Measurements from ENCODE around the gene ITIH1. TPM values are rescaled to one million over a fixed set of nuclear protein-coding genes. Genes with fewer than 3 reads are reported as not detected.

Gene ITIH1
- total and polyA plus RNA-seq, 9 of the 15 experiments (the other 6 are each of a cell fraction or from before 2014, with no cell fraction given) = 0.31 TPM; not detected in 8

- H4K20me1 ChIP-seq (replicated peaks; ENCODE audit: control insufficient read depth, insufficient read depth, low read length) = no peaks in the 10 kb centered on the region
- FAIRE-seq = no peak
These were observed 45.8 kb upstream of the ITIH1 start for GRCh38 chr3:52731590-52731989.

More at GRCh38 chr3:52731590-52731989, 45.8 kb upstream of the ITIH1 start:
- no peak overlapping the region for H2AFZ ChIP-seq (ENCODE audit: low read depth, low read length)
- no peak overlapping the region for H3K4me3 ChIP-seq
- no peak overlapping the region for H3K9ac ChIP-seq (ENCODE audit: insufficient read depth in 1 of 2, low read depth in 2 of 2, low read length in 2 of 2)
- intact Hi-C loops (cut with micrococcal nuclease) = no loop called here
- DNase-seq (ENCODE audit: extremely low read depth in 1 of 4, low spot score in 3 of 4) (no peak), ATAC-seq (no peak)
- WGBS (ENCODE audit: insufficient coverage, low coverage, missing lambda C conversion rate) = 97% methylated on average over 9 of the region's 14 CpGs
- no peaks in the 10 kb centered on the region for H3K9me1 ChIP-seq (ENCODE audit: control insufficient read depth, insufficient read depth, low read length)
- CTCF ChIA-PET (ENCODE audit: low intra/inter-chr PET ratio) = no interaction called here
- in situ Hi-C loops (cut with MboI) = no loop called here
- POLR2A ChIA-PET = no interaction called here
- peaks cover 31% of the 10 kb centered on the region; the same call in 2 of the 3 replicates for H3K36me3 ChIP-seq (ENCODE audit: control insufficient read depth, insufficient read depth, low read length)
- no peaks in the 10 kb centered on the region for H3K27me3 ChIP-seq (ENCODE audit: control insufficient read depth in 2 of 2, insufficient read depth in 2 of 2, low read length in 2 of 2)
- H3K4me2 ChIP-seq (ENCODE audit: insufficient read depth, low read length) = no peak overlapping the region
- no peak overlapping the region for H3K27ac ChIP-seq (ENCODE audit: extremely low read depth, low read depth, low read length)
- TF ChIP-seq ELK3 (CRISPR knock-in tag; IDR thresholded peaks at IDR 0.05) (no peak), DMBX1 (CRISPR knock-in tag; IDR thresholded peaks at IDR 0.05; ENCODE audit: borderline replicate concordance) (no peak), POLR2H (tag; IDR thresholded peaks at IDR 0.05; ENCODE audit: low read depth) (no peak), FUS (optimal IDR thresholded peaks at IDR 0.05; ENCODE audit: low read depth, low read length) (no peak), ZNF384 (IDR thresholded peaks at IDR 0.05; ENCODE audit: low read depth, low read length) (no peak), CBX5 (IDR thresholded peaks at IDR 0.05; ENCODE audit: borderline replicate concordance, low read depth) (no peak)
- BruUV-seq (replicated peaks) = no TSS peak
- H3K9me3 ChIP-seq (replicated peaks; ENCODE audit: control insufficient read depth, insufficient read depth, low read depth, low read length) = no peaks in the 10 kb centered on the region; the same call in none of the 2 replicates
- H3K79me2 ChIP-seq (ENCODE audit: control insufficient read depth, insufficient read depth, low read length) = no peaks in the 10 kb centered on the region
- no peaks in the 10 kb centered on the region for H3K4me1 ChIP-seq (replicated peaks in 1 of 2; ENCODE audit: control insufficient read depth in 2 of 2, insufficient read depth in 2 of 2, low read length in 2 of 2)
